K562 (cell line): ENCODE measurements around the gene TBC1D32.

Experiments
- CBX5 ChIP-seq: IDR thresholded peaks from 2 replicates; pipeline ENCODE4 v1.6.1; 2014; ENCODE audit warnings: low read depth, borderline replicate concordance
- EP300 ChIP-seq: IDR thresholded peaks from 2 replicates; pipeline ENCODE4 v1.6.1; 2012; ENCODE audit warnings: low read length, improper control_type of control experiment
- ETV6 ChIP-seq, 3 experiments: fragments of 150-350 bp in 1 of 3; sonication (generic) in 1 of 3; formaldehyde crosslinking in 1 of 3; IDR thresholded peaks; 2 replicates each; pipeline versions ENCODE4 v1.6.1 to v1.8.0; 2014 to 2022; ENCODE audit warnings: borderline replicate concordance in 2 of 3, low read depth in 2 of 3, antibody characterized with exemption in 1 of 3, low read length in 1 of 3, mild to moderate bottlenecking in 1 of 3, missing genetic modification reagents in 1 of 3
- FOS ChIP-seq: IDR thresholded peaks from 3 replicates; pipeline ENCODE4 v1.6.1; 2011; ENCODE audit not compliant: insufficient read length; ENCODE audit errors: extremely low read depth
- LARP7 ChIP-seq: fragments of 450-650 bp; IDR thresholded peaks from 2 replicates; pipeline ENCODE4 v1.6.1; 2016
- MAFK ChIP-seq: IDR thresholded peaks from 2 replicates; pipeline ENCODE4 v1.6.1; 2011; ENCODE audit warnings: low read length, improper control_type of control experiment
- NR1H2 ChIP-seq: sonication (generic); formaldehyde crosslinking; IDR thresholded peaks from 2 replicates; pipeline ENCODE4 v1.4.0; 2020; ENCODE audit warnings: mild to moderate bottlenecking, missing genetic modification reagents
- NR3C1 ChIP-seq: sonication (generic); formaldehyde crosslinking; IDR thresholded peaks from 2 replicates; pipeline ENCODE4 v1.8.1; 2022; ENCODE audit warnings: missing genetic modification reagents

GRCh38 chr6:121076119-121076518 lies 258.2 kb downstream of the TBC1D32 start:
- TF ChIP-seq MAFK (no peak), LARP7 (no peak), EP300 (no peak), ETV6 (IDR thresholded peaks at IDR 0.05; ENCODE audit: borderline replicate concordance in 1 of 2, low read depth in 2 of 2, low read length in 1 of 2) (no peak), ETV6 (CRISPR knock-in tag; IDR thresholded peaks at IDR 0.05; ENCODE audit: borderline replicate concordance) (no peak), NR1H2 (CRISPR knock-in tag) (no peak), CBX5 (no peak), FOS (no peak), NR3C1 (CRISPR knock-in tag) (no peak)
